ENCODE results near the gene SACS. TPM values are rescaled to one million over a fixed set of nuclear protein-coding genes. Genes with fewer than 3 reads are reported as not detected.

The SACS gene
- total and polyA plus RNA-seq, 2 of the 8 experiments (the other 6 are each of a cell fraction or from before 2014, with no cell fraction given), result 11.0 to 54.2 TPM

DNA sequence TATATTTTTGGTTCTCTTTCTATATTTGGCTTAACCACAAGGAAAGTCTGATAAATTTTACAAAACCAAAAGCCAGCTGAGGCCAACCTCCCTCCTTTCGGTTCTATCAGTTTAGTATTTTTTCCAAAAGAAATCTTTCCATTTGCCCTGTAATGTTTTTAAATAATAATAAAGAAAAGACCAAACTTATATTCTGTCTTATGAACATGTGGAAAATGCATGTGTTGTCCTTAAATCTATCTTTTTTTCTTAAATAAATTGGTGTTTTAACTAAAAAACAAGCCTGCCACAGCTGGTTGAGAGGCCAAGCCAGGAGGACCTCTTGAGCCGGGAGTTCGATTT lies 113.6 kb downstream of the SACS start:
- Histone ChIP-seq H3K27me3 (replicated peaks in 1 of 4; ENCODE audit: control insufficient read depth in 3 of 4, extremely low read depth in 1 of 4, insufficient read depth in 3 of 4, low read length in 3 of 4) (no peaks in the 10 kb centered on the region), H3K4me2 (ENCODE audit: insufficient read depth in 1 of 2, low read depth in 2 of 2, low read length in 2 of 2) (no peak overlapping the region), H4K91ac (replicated peaks; ENCODE audit: insufficient read length, low read length) (no peak overlapping the region), H3K23ac (ENCODE audit: insufficient read length) (no peak overlapping the region), H2BK5ac (ENCODE audit: low read depth, low read length) (no peak overlapping the region), H3K27ac (ENCODE audit: low read depth, low read length) (no peak overlapping the region), H4K20me1 (replicated peaks in 1 of 2; ENCODE audit: control insufficient read depth in 1 of 2, insufficient read depth in 2 of 2, low read length in 2 of 2) (no peaks in the 10 kb centered on the region), H2BK20ac (ENCODE audit: low read length) (no peak overlapping the region), H2BK12ac (ENCODE audit: low read depth, low read length) (no peak overlapping the region), H2BK120ac (replicated peaks; ENCODE audit: low read depth, low read length) (no peak overlapping the region), H3K23me2 (ENCODE audit: low read depth, low read length) (no peaks in the 10 kb centered on the region), H3K4ac (replicated peaks; ENCODE audit: insufficient read length, low read depth, low read length) (no peak overlapping the region), H3K36me3 (ENCODE audit: control insufficient read depth in 2 of 4, insufficient read depth in 4 of 4, low read length in 3 of 4) (no peaks in the 10 kb centered on the region), H4K5ac (ENCODE audit: insufficient read length, low read depth, low read length) (no peak overlapping the region), H2BK15ac (ENCODE audit: low read length) (no peak overlapping the region), H3K18ac (ENCODE audit: extremely low read depth, low read length) (no peak overlapping the region), H3K79me2 (ENCODE audit: control insufficient read depth in 1 of 2, insufficient read depth in 2 of 2, low read length in 2 of 2) (no peaks in the 10 kb centered on the region), H2AFZ (ENCODE audit: low read length) (no peak overlapping the region), H4K8ac (ENCODE audit: extremely low read depth, insufficient read depth, low read length) (no peak overlapping the region), H3K9ac (replicated peaks in 1 of 4; ENCODE audit: extremely low read depth in 1 of 4, low read depth in 3 of 4, low read length in 3 of 4) (no peak overlapping the region), H3K9me3 (ENCODE audit: insufficient read depth in 2 of 2, low read depth in 1 of 2, low read length in 1 of 2) (no peaks in the 10 kb centered on the region), H3K4me1 (replicated peaks in 1 of 4; ENCODE audit: control insufficient read depth in 3 of 4, insufficient read depth in 4 of 4, low read length in 3 of 4) (peaks cover 0 to 9% (median 3%) of the 10 kb centered on the region in 4 experiments; a peak in 4 of 7 replicates), H3K79me1 (ENCODE audit: low read depth, low read length) (no peaks in the 10 kb centered on the region), H3K56ac (replicated peaks; ENCODE audit: insufficient read length, low read depth, low read length) (no peak overlapping the region), H2AK5ac (ENCODE audit: low read depth, low read length) (no peak overlapping the region), H3K4me3 (ENCODE audit: extremely low read depth in 1 of 4, insufficient read depth in 2 of 4, low read depth in 3 of 4, low read length in 4 of 4) (no peak overlapping the region), H3K14ac (ENCODE audit: insufficient read length) (no peak overlapping the region)
- DNase-seq (ENCODE audit: low read depth in 1 of 2, low spot score in 2 of 2), result no peak
- WGBS, 2 experiments (ENCODE audit: extremely low coverage in 1 of 2, insufficient coverage in 1 of 2, insufficient read length in 1 of 2, insufficient replicate concordance in 2 of 2, low coverage in 1 of 2, low lambda C conversion rate in 2 of 2, missing lambda C conversion rate in 1 of 2), result 90% methylated on average over 3 of the region's 3 CpGs; no CpG with 5 or more reads in 1 of the 2 experiments
- ChIA-PET CTCF (ENCODE audit: partially characterized antibody) (interaction anchor here (0.7 to 1.4 kb wide), 2 partner anchors 137 to 519 kb away, joined by 3 to 4 read pairs; no protein-coding TSS in a partner anchor), POLR2A (ENCODE audit: partially characterized antibody) (no interaction called here)
- FAIRE-seq, result no peak
- no peak for TF ChIP-seq YY1 (IDR thresholded peaks at IDR 0.05; ENCODE audit: low read depth, low read length)
- TF ChIP-seq SP2 (IDR thresholded peaks at IDR 0.05; ENCODE audit: low read length), result no peak
- TF ChIP-seq RFX5 (IDR thresholded peaks at IDR 0.05; ENCODE audit: borderline replicate concordance, low read depth, low read length), result no peak

Data from H1 (cell line).